Measurements from ENCODE around the gene KRTAP4-7. TPM values are rescaled to one million over a fixed set of nuclear protein-coding genes. Genes with fewer than 3 reads are reported as not detected.
"Not testable (repeated sequence)": the region's sequence is repeated elsewhere in the genome, so short reads cannot be mapped to it uniquely, and the experiment has no call there.

The KRTAP4-7 gene
- total RNA-seq, 2 donors from 2014 or later: not detected

- H3K9me3 ChIP-seq (ENCODE audit: control insufficient read depth, low read length): no peaks in the 10 kb centered on the region
- H3K27ac ChIP-seq (ENCODE audit: low read depth, low read length): no peak within 1 kb of the TSS
- Mint-ChIP-seq H3K4me1 (no peaks in the 10 kb centered on the region), H3K4me3 (no peak within 1 kb of the TSS), H3K27ac (no peak within 1 kb of the TSS), H3K36me3 (ENCODE audit: low read depth) (no peaks in the 10 kb centered on the region), H3K27me3 (ENCODE audit: insufficient read depth) (peaks cover 4% of the 10 kb centered on the region), H3K9me3 (no peaks in the 10 kb centered on the region)
- DNase-seq: no peak
- no peaks in the 10 kb centered on the region for H3K27me3 ChIP-seq (ENCODE audit: control insufficient read depth, insufficient read depth, low read length, poor library complexity, severe bottlenecking)
- no peak within 1 kb of the TSS for H3K4me3 ChIP-seq (ENCODE audit: low read length)
- 72 to 74% methylated on average over 6 to 8 of the region's 10 CpGs for WGBS, 2 experiments (ENCODE audit: insufficient coverage in 1 of 2, insufficient read length in 1 of 2)
- no peaks in the 10 kb centered on the region for H3K36me3 ChIP-seq (ENCODE audit: control insufficient read depth, insufficient read depth, low read length)
- TF ChIP-seq, protein P1, sequence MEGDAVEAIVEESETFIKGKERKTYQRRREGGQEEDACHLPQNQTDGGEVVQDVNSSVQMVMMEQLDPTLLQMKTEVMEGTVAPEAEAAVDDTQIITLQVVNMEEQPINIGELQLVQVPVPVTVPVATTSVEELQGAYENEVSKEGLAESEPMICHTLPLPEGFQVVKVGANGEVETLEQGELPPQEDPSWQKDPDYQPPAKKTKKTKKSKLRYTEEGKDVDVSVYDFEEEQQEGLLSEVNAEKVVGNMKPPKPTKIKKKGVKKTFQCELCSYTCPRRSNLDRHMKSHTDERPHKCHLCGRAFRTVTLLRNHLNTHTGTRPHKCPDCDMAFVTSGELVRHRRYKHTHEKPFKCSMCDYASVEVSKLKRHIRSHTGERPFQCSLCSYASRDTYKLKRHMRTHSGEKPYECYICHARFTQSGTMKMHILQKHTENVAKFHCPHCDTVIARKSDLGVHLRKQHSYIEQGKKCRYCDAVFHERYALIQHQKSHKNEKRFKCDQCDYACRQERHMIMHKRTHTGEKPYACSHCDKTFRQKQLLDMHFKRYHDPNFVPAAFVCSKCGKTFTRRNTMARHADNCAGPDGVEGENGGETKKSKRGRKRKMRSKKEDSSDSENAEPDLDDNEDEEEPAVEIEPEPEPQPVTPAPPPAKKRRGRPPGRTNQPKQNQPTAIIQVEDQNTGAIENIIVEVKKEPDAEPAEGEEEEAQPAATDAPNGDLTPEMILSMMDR (conservative IDR thresholded peaks at IDR 0.05): no peak
- H3K9ac ChIP-seq (ENCODE audit: extremely low read depth, low read length, poor library complexity, severe bottlenecking): no peak within 1 kb of the TSS
- H3K4me1 ChIP-seq (ENCODE audit: control insufficient read depth, insufficient read depth, low read length): no peaks in the 10 kb centered on the region
These were observed 17.8 kb downstream of the KRTAP4-7 start, which contains the start of gene KRTAP4-16 for GRCh38 chr17:41101586-41102259. Gene KRTAP4-16 (minus strand): TSS chr17:41102209. CDS start chr17:41102209, 0 bp downstream.

- H3K27ac Mint-ChIP-seq: no peak overlapping the region
These were observed 19.9 kb downstream of the KRTAP4-7 start for GRCh38 chr17:41103896-41104295.

DNA sequence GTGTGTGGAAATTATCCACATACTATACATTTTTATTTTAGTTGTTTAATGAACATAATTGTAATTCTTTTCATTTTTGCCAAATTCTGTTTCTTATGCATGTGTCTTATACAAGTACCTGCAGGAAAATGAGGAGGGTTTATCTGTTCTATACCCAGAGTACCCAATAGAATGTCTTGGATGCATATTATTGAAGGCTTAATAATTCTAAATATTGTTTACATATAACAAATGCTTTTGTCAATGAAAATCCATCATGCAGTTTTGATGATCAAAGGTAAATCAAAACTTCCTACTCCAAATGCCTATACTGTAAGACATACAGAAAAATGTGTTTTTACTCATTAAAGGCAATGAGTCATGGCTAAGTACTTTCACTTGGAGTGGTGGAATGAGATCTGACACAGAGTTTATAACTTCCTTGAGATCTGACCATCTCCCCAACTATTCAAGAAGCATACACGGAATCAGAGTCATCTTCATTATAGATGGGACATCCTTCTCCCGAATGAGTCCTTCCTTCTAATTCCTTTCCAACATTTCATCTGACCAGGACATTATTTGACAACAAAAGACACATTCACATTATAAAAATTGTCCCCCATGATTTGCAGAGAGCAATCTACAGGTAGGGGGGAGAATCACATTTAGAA is 20.6 kb downstream of the KRTAP4-7 start:
- not testable (repeated sequence) for H3K36me3 Mint-ChIP-seq (ENCODE audit: low read depth); H3K9me3 Mint-ChIP-seq; H3K27ac ChIP-seq (ENCODE audit: low read depth, low read length)

More at GRCh38 chr17:41103896-41104295, 19.9 kb downstream of the KRTAP4-7 start:
- H3K36me3 Mint-ChIP-seq (ENCODE audit: low read depth): no peaks in the 10 kb centered on the region
- Histone ChIP-seq H3K4me3 (ENCODE audit: low read length) (no peak overlapping the region), H3K9ac (ENCODE audit: extremely low read depth, low read length, poor library complexity, severe bottlenecking) (no peak overlapping the region), H3K36me3 (ENCODE audit: control insufficient read depth, insufficient read depth, low read length) (no peaks in the 10 kb centered on the region), H3K4me1 (ENCODE audit: control insufficient read depth, insufficient read depth, low read length) (no peaks in the 10 kb centered on the region), H3K27me3 (ENCODE audit: control insufficient read depth, insufficient read depth, low read length, poor library complexity, severe bottlenecking) (no peaks in the 10 kb centered on the region), H3K27ac (ENCODE audit: low read depth, low read length) (no peak overlapping the region), H3K9me3 (ENCODE audit: control insufficient read depth, low read length) (no peaks in the 10 kb centered on the region)
- no peak for DNase-seq
- peaks cover 9% of the 10 kb centered on the region for H3K4me1 Mint-ChIP-seq
- no CpG with 5 or more reads among the region's 1 CpG for WGBS, 2 experiments (ENCODE audit: insufficient coverage in 1 of 2, insufficient read length in 1 of 2)
- TF ChIP-seq, protein P1 (conservative IDR thresholded peaks at IDR 0.05): no peak
- H3K27me3 Mint-ChIP-seq (ENCODE audit: insufficient read depth): peaks cover 2% of the 10 kb centered on the region
- H3K4me3 Mint-ChIP-seq: no peak overlapping the region
- peaks cover 3% of the 10 kb centered on the region for H3K9me3 Mint-ChIP-seq

DNA sequence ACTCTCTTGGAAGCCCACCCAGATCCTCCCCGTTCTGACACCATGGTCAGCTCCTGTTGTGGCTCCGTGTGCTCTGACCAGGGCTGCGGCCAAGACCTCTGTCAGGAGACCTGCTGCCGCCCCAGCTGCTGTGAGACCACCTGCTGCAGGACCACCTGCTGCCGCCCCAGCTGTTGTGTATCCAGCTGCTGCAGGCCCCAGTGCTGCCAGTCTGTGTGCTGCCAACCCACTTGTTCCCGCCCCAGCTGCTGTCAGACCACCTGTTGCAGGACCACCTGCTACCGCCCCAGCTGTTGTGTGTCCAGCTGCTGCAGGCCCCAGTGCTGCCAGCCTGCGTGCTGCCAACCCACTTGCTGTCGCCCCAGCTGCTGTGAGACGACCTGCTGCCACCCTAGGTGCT is 21.4 kb downstream of the KRTAP4-7 start, which contains the start of gene KRTAP4-9:
TSS of gene KRTAP4-9 (plus strand) at position 43 of the 400 bp plus-strand sequence. CDS start at position 43, 0 bp downstream.
- not testable (repeated sequence) for H3K9me3 Mint-ChIP-seq; H3K27ac ChIP-seq (ENCODE audit: low read depth, low read length); H3K36me3 Mint-ChIP-seq (ENCODE audit: low read depth); H3K4me3 Mint-ChIP-seq; H3K4me3 ChIP-seq (ENCODE audit: low read length); H3K9me3 ChIP-seq (ENCODE audit: control insufficient read depth, low read length); H3K36me3 ChIP-seq (ENCODE audit: control insufficient read depth, insufficient read depth, low read length); H3K27me3 ChIP-seq (ENCODE audit: control insufficient read depth, insufficient read depth, low read length, poor library complexity, severe bottlenecking); H3K9ac ChIP-seq (ENCODE audit: extremely low read depth, low read length, poor library complexity, severe bottlenecking); H3K27ac Mint-ChIP-seq; H3K4me1 Mint-ChIP-seq; DNase-seq; H3K4me1 ChIP-seq (ENCODE audit: control insufficient read depth, insufficient read depth, low read length); H3K27me3 Mint-ChIP-seq (ENCODE audit: insufficient read depth)
- WGBS, 2 experiments (ENCODE audit: insufficient coverage in 1 of 2, insufficient read length in 1 of 2): 82 to 96% methylated on average over 6 to 10 of the region's 10 CpGs

More for the DNA sequence above, 20.6 kb downstream of the KRTAP4-7 start:
- H3K9me3 ChIP-seq (ENCODE audit: control insufficient read depth, low read length); H3K4me3 Mint-ChIP-seq; H3K27ac Mint-ChIP-seq; H3K4me3 ChIP-seq (ENCODE audit: low read length); H3K4me1 ChIP-seq (ENCODE audit: control insufficient read depth, insufficient read depth, low read length); H3K27me3 Mint-ChIP-seq (ENCODE audit: insufficient read depth); DNase-seq; H3K9ac ChIP-seq (ENCODE audit: extremely low read depth, low read length, poor library complexity, severe bottlenecking); H3K27me3 ChIP-seq (ENCODE audit: control insufficient read depth, insufficient read depth, low read length, poor library complexity, severe bottlenecking); H3K36me3 ChIP-seq (ENCODE audit: control insufficient read depth, insufficient read depth, low read length); H3K4me1 Mint-ChIP-seq: not testable (repeated sequence)
- WGBS, 2 experiments (ENCODE audit: insufficient coverage in 1 of 2, insufficient read length in 1 of 2): 80% methylated on average over 1 of the region's 2 CpGs; no CpG with 5 or more reads in 1 of the 2 experiments

All from endodermal cell (in vitro differentiated cells).